K562 (cell line): ENCODE data around the gene SGPL1. TPM values are rescaled to one million over a fixed set of nuclear protein-coding genes. Genes with fewer than 3 reads are reported as not detected.

Experiments
- ADNP ChIP-seq: fragments of 200-800 bp; sonication (Bioruptor generic); IDR thresholded peaks from 2 replicates; pipeline ENCODE4 v1.6.1; 2016; ENCODE audit warnings: missing genetic modification characterization, missing compliant biosample characterization
- CEBPG ChIP-seq, 3 experiments: fragments of 200-800 bp in 1 of 3; sonication (Bioruptor generic) in 1 of 3; sonication (generic) in 1 of 3; formaldehyde crosslinking in 1 of 3; IDR thresholded peaks in 2 of 3; conservative IDR thresholded peaks in 1 of 3; 2 replicates each; pipeline versions ENCODE4 v1.6.1 to v1.8.0; 2016 to 2022; ENCODE audit warnings: missing compliant biosample characterization in 2 of 3, missing genetic modification characterization in 2 of 3, mild to moderate bottlenecking in 1 of 3, missing genetic modification reagents in 1 of 3
- CTBP1 ChIP-seq: fragments of 450-650 bp; IDR thresholded peaks from 2 replicates; pipeline ENCODE4 v1.6.1; 2016; ENCODE audit warnings: borderline replicate concordance
- CXXC5 ChIP-seq: fragments of 250-450 bp; sonication (Bioruptor Pico); IDR thresholded peaks from 2 replicates; pipeline ENCODE4 v1.8.0; 2022; ENCODE audit warnings: inconsistent platforms, mild to moderate bottlenecking, moderate library complexity
- FOSL1 ChIP-seq: fragments of 200-800 bp; sonication (Bioruptor generic); conservative IDR thresholded peaks from 2 replicates; pipeline ENCODE4 v1.6.1; 2016; ENCODE audit warnings: missing genetic modification characterization, missing compliant biosample characterization
- OTX1 ChIP-seq: fragments of 450-650 bp; formaldehyde crosslinking; IDR thresholded peaks from 2 replicates; pipeline ENCODE4 v1.4.0; 2022; ENCODE audit warnings: mild to moderate bottlenecking
- POLR2A ChIP-seq: fragments of 450-650 bp; conservative IDR thresholded peaks from 2 replicates; pipeline ENCODE4 v1.6.1; 2016
- RAD21 ChIP-seq, 2 experiments: fragments of 250-450 bp in 1 of 2; fragments of 450-650 bp in 1 of 2; sonication (Bioruptor Pico) in 1 of 2; formaldehyde crosslinking in 1 of 2; IDR thresholded peaks in 1 of 2; conservative IDR thresholded peaks in 1 of 2; 2 replicates each; pipeline versions ENCODE4 v1.4.0 to v1.8.0; 2020 to 2022; ENCODE audit warnings: mild to moderate bottlenecking in 2 of 2, moderate library complexity in 1 of 2
- TAF9B ChIP-seq: fragments of 450-650 bp; IDR thresholded peaks from 2 replicates; pipeline ENCODE4 v1.6.1; 2018; ENCODE audit warnings: mild to moderate bottlenecking; ENCODE audit not compliant: partially characterized antibody
- WHSC1 ChIP-seq: IDR thresholded peaks from one replicate; pipeline ENCODE4 v1.6.1; 2012; ENCODE audit warnings: low read length, control low read depth, inconsistent platforms
- ZNF224 ChIP-seq: sonication (generic); formaldehyde crosslinking; IDR thresholded peaks from 2 replicates; pipeline ENCODE4 v1.8.0; 2022; ENCODE audit warnings: mild to moderate bottlenecking, missing genetic modification reagents
- ZNF77 ChIP-seq: fragments of 250-450 bp; sonication (Bioruptor Pico); IDR thresholded peaks from 2 replicates; pipeline ENCODE4 v1.5.0; 2020
- ZNF785 ChIP-seq: fragments of 250-450 bp; sonication (Bioruptor Pico); IDR thresholded peaks from 2 replicates; pipeline ENCODE4 v1.4.0; 2020; ENCODE audit warnings: mild to moderate bottlenecking
- polyA plus RNA-seq, 8 experiments: library from polyadenylated mRNA; depleted of rRNA in 4 of 8; stranded (reverse) in 5 of 8; unstranded in 3 of 8; fragments of >200 nt; fragmentation: Nextera tagmentation in 2 of 8; fragmentation: Illumina TruSeq in 1 of 8; extraction: Ambion mirVana in 2 of 8; extraction: Trizol in 1 of 8; gene quantifications; 2 replicates each; pipeline versions ENCODE4 v1.2.1 to v1.2.3, GENCODE V29; 2011 to 2014; ENCODE audit warnings: inconsistent platforms in 1 of 8, missing spikeins in 1 of 8
- total RNA-seq, 7 experiments: library from RNA; depleted of rRNA in 6 of 7; stranded (reverse); fragments of >200 nt in 6 of 7; fragmentation: Illumina TruSeq in 2 of 7; extraction: Trizol in 2 of 7; gene quantifications; 2 replicates each; pipeline versions ENCODE4 v1.2.1 to v1.2.3, GENCODE V29; 2011 to 2021; ENCODE audit warnings: low replicate concordance in 1 of 7
- TF ChIP-seq, protein P1 (sequence below): fragments of 200-600 bp; sonication (generic); IDR thresholded peaks from one replicate; pipeline ENCODE4 v1.6.1; 2012; ENCODE audit warnings: mild to moderate bottlenecking, low read depth, low read length, inconsistent platforms
- TF ChIP-seq, protein P2 (sequence below): fragments of 450-650 bp; IDR thresholded peaks from 2 replicates; pipeline ENCODE4 v1.6.1; 2016; ENCODE audit warnings: mild to moderate bottlenecking

The SGPL1 gene
- total and polyA plus RNA-seq, 9 of the 15 experiments (the other 6 are each of a cell fraction or from before 2014, with no cell fraction given) = 6.0 to 18.0 (median 8.7) TPM

DNA sequence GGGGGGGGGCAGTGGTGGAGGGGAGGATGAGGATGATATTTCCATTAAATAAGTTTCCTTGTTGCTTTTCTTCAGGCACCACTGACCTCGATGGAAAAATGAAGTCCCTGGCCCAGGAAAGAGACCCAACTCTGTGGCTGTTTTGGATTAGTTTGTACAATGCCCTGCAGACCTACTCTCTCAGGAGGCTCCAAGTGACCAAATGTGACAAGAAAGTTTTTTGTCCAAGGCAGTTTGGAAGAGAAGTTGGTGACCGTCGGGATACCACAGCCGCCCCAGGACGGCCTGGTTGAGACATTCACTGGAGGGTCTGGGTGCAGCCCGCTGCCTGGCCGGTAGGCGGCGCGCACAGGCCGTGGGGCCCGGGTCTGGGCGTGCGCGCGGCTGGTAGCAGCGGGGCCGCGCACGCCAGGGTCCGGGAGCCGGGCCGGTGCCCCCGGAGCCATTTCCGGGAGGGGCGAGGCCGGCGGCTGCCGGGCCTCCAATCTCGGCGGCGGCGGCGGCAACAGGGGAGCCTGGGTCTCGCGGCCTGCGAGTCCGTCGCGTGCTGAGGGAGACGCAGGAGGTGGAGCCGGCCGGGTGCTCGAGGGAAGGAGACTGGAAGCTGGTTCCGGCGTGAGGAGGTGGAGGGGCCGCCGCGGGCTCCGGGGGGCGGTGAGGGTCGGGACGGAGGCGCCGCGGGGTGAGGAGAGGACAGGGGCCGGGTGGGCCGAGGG, at the start of gene SGPL1 (continued):
- TF ChIP-seq, protein P1, sequence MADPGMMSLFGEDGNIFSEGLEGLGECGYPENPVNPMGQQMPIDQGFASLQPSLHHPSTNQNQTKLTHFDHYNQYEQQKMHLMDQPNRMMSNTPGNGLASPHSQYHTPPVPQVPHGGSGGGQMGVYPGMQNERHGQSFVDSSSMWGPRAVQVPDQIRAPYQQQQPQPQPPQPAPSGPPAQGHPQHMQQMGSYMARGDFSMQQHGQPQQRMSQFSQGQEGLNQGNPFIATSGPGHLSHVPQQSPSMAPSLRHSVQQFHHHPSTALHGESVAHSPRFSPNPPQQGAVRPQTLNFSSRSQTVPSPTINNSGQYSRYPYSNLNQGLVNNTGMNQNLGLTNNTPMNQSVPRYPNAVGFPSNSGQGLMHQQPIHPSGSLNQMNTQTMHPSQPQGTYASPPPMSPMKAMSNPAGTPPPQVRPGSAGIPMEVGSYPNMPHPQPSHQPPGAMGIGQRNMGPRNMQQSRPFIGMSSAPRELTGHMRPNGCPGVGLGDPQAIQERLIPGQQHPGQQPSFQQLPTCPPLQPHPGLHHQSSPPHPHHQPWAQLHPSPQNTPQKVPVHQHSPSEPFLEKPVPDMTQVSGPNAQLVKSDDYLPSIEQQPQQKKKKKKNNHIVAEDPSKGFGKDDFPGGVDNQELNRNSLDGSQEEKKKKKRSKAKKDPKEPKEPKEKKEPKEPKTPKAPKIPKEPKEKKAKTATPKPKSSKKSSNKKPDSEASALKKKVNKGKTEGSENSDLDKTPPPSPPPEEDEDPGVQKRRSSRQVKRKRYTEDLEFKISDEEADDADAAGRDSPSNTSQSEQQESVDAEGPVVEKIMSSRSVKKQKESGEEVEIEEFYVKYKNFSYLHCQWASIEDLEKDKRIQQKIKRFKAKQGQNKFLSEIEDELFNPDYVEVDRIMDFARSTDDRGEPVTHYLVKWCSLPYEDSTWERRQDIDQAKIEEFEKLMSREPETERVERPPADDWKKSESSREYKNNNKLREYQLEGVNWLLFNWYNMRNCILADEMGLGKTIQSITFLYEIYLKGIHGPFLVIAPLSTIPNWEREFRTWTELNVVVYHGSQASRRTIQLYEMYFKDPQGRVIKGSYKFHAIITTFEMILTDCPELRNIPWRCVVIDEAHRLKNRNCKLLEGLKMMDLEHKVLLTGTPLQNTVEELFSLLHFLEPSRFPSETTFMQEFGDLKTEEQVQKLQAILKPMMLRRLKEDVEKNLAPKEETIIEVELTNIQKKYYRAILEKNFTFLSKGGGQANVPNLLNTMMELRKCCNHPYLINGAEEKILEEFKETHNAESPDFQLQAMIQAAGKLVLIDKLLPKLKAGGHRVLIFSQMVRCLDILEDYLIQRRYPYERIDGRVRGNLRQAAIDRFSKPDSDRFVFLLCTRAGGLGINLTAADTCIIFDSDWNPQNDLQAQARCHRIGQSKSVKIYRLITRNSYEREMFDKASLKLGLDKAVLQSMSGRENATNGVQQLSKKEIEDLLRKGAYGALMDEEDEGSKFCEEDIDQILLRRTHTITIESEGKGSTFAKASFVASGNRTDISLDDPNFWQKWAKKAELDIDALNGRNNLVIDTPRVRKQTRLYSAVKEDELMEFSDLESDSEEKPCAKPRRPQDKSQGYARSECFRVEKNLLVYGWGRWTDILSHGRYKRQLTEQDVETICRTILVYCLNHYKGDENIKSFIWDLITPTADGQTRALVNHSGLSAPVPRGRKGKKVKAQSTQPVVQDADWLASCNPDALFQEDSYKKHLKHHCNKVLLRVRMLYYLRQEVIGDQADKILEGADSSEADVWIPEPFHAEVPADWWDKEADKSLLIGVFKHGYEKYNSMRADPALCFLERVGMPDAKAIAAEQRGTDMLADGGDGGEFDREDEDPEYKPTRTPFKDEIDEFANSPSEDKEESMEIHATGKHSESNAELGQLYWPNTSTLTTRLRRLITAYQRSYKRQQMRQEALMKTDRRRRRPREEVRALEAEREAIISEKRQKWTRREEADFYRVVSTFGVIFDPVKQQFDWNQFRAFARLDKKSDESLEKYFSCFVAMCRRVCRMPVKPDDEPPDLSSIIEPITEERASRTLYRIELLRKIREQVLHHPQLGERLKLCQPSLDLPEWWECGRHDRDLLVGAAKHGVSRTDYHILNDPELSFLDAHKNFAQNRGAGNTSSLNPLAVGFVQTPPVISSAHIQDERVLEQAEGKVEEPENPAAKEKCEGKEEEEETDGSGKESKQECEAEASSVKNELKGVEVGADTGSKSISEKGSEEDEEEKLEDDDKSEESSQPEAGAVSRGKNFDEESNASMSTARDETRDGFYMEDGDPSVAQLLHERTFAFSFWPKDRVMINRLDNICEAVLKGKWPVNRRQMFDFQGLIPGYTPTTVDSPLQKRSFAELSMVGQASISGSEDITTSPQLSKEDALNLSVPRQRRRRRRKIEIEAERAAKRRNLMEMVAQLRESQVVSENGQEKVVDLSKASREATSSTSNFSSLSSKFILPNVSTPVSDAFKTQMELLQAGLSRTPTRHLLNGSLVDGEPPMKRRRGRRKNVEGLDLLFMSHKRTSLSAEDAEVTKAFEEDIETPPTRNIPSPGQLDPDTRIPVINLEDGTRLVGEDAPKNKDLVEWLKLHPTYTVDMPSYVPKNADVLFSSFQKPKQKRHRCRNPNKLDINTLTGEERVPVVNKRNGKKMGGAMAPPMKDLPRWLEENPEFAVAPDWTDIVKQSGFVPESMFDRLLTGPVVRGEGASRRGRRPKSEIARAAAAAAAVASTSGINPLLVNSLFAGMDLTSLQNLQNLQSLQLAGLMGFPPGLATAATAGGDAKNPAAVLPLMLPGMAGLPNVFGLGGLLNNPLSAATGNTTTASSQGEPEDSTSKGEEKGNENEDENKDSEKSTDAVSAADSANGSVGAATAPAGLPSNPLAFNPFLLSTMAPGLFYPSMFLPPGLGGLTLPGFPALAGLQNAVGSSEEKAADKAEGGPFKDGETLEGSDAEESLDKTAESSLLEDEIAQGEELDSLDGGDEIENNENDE = no peak
- TF ChIP-seq POLR2A = peak; percentile 63
- TF ChIP-seq ZNF785 (CRISPR knock-in tag) = no peak
- TF ChIP-seq ZNF224 (CRISPR knock-in tag) = no peak
- no peak for TF ChIP-seq ADNP (tag)
- peak; percentile 96 to 98 for TF ChIP-seq RAD21 (CRISPR knock-in tag; conservative IDR thresholded peaks at IDR 0.05 in 1 of 2, IDR thresholded peaks at IDR 0.05 in 1 of 2)
- TF ChIP-seq CXXC5 = peak; percentile 76
- no peak for TF ChIP-seq ZNF77 (CRISPR knock-in tag)
- peak; percentile 48 for TF ChIP-seq FOSL1 (tag)
- TF ChIP-seq OTX1 = no peak
- no peak for TF ChIP-seq CEBPG (CRISPR knock-in tag; IDR thresholded peaks at IDR 0.05)
- no peak for TF ChIP-seq CEBPG (tag; conservative IDR thresholded peaks at IDR 0.05 in 1 of 2, IDR thresholded peaks at IDR 0.05 in 1 of 2)
- TF ChIP-seq, protein P2, sequence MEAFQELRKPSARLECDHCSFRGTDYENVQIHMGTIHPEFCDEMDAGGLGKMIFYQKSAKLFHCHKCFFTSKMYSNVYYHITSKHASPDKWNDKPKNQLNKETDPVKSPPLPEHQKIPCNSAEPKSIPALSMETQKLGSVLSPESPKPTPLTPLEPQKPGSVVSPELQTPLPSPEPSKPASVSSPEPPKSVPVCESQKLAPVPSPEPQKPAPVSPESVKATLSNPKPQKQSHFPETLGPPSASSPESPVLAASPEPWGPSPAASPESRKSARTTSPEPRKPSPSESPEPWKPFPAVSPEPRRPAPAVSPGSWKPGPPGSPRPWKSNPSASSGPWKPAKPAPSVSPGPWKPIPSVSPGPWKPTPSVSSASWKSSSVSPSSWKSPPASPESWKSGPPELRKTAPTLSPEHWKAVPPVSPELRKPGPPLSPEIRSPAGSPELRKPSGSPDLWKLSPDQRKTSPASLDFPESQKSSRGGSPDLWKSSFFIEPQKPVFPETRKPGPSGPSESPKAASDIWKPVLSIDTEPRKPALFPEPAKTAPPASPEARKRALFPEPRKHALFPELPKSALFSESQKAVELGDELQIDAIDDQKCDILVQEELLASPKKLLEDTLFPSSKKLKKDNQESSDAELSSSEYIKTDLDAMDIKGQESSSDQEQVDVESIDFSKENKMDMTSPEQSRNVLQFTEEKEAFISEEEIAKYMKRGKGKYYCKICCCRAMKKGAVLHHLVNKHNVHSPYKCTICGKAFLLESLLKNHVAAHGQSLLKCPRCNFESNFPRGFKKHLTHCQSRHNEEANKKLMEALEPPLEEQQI = no peak
- TF ChIP-seq WHSC1 = no peak
- TF ChIP-seq TAF9B = no peak
- peak; percentile 66 for TF ChIP-seq CTBP1
